AG20443 (cell line): ENCODE data around the gene DDIT4.
A peak's percentile ranks its signal among the peaks of the same experiment; 100 is the strongest.
"Not testable (repeated sequence)": the region's sequence is repeated elsewhere in the genome, so short reads cannot be mapped to it uniquely, and the experiment has no call there.

Experiments used
- DNase-seq: peaks from one replicate; pipeline ENCODE4 v3.0.0; 2012; ENCODE audit warnings: low spot score, mixed read lengths

Gene DDIT4

GRCh38 chr10:72249176-72249862 lies 24.4 kb upstream of the DDIT4 start:
- not testable (repeated sequence) for DNase-seq

DNA sequence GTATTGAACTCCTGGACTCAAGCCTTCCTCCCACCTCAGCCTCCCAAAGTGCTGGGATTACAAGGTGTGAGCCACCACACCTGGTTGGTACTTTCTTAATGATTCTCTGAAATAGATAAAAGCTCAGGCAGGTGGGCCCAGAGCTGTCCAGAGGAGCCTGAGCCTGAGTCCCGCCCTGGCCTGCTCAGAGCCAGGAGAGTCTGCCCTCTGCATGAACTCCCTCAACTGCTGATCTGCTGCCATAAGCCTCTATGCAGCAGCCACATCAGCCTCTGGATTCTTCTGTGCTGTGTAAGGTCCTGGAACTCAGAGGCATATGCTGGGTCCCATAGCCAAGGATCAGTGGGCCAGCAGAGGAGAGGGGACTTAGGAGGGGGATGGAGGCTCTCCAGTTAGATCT lies 23.1 kb upstream of the DDIT4 start:
- peak; percentile 86 for DNase-seq

DNA sequence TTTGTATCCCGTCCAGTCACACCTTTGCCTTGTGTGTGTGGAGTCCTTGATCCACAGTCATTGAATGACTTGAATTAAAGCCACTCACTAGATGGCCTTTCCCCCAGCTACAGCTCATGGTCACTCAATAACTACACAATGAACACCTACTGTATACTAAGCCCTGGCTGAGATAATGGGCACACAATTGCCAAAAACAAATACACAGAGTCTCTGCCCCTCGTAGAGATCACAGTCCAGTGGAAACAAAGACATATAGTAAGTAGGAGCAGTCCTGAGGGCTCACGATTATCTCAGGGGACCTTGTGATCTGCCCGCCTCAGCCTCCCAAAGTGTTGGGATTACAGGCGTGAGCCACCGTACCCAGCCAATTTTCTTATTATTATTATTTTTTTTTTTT lies 22.1 kb upstream of the DDIT4 start:
- no peak for DNase-seq

DNA sequence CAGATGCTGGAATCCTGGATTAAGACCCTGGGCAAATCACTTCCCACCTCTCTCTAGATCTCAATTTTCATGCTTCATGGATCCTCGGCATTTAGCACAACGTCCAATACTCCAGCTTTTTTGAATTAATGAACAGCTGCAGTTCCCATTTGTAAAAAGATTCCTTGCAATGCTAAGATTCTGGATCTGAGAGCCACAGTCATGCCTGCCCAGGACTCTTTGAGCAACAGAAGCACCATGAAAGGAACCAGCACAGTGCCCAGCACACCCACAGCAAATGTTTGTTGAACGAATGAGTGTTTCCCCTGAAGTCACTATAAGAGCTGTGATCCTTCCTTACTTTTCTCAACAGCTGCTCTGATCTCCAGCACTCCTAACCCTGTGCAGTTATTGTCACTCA lies 20.8 kb upstream of the DDIT4 start:
- DNase-seq: no peak

DNA sequence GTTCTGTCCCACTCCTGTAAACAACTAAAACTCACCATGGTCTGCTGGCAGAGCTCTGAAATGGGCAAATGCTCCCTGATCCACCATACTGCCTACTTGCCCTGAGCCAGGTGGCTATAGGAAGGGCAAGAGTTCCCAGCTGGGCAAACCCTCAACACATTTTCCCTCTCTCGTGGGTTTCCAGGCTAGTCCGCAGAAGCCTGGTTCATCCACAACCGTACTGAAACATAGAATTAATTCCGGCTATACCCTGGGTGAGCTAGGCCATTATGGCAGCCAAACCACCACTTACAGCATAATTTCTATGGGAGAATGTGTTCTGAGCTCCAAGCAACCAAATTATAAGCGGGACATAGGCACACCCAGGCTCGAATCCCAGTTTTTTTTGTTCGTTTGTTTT lies 20.1 kb upstream of the DDIT4 start:
- no peak for DNase-seq

- DNase-seq: peak; percentile 92
Observed at GRCh38 chr10:72254813-72255568, 18.7 kb upstream of the DDIT4 start.

DNA sequence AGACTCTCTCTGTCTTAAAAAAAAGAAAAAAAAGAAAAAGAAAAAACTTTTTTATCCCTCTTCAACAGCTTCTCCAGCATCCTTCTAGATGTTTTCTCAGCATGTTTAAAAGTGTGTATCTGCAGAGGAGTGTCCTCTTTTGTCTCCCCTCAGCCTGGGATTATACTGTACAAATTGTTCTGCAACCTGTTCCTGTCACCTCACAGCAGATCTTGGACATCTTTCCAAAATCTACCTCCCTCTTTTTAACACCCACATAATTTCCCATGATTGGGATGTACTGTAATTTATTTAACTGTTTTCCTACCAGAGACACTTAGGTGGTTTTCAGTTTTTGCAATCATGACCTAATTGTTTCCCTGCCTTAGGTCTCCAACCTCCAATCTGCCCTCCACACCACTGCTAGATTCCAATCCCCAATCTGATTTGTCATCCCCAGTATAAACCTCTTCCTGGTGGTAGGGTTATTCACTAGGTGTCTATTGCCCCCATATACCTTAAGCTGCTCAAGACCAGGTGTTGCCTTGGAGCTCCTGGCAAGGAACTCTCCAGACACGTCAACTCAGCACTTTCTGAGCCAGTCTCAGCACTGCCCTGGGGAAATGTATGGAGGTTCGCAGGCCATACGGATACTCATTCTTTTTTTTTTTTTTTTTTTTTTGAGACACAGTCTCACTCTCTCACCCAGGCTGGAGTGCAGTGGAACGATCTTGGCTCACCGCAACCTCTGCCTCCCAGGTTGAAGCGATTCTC lies 17.6 kb upstream of the DDIT4 start:
- no peak for DNase-seq

GRCh38 chr10:72257051-72257892 lies 16.5 kb upstream of the DDIT4 start:
- DNase-seq: no peak

- DNase-seq: no peak
Observed at GRCh38 chr10:72258617-72259016, 15.1 kb upstream of the DDIT4 start.

- DNase-seq: peak; percentile 43
Observed at GRCh38 chr10:72259491-72260238, 14.1 kb upstream of the DDIT4 start.

DNA sequence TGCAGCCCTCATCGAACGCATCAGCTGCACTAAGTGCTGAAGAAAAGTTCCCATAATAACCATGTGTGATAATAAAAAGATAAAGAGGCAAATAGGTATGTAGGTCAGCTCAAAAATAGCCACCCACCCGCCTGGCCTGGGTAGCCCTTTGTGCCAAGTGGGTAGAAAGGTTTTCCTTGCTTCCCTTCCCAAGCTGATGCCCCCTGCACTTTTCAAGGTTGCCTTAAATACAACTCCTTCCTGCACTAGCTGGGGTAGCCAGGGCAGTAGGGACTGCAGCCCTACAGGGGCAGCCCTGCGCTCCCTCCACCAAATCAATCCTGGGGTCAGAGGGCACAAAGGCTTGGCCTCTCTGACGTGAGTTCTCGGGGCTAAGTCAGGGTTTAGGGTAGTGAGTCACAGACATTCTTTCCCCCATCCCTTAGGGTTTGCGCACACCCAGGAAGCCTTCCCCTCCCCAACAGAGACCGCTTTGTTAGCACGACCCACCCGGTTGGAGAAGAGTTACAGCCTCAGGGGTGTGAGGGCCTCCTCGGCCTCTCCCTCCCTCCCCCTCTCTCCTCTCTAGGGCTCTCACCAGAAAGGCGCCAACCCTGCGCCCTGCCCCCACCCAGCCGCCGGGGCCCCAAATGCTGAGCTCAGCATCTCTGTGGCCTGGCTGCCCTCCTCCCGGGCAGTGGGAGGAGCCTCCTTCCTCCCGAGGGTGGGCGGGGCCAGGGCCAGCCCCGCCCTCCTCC lies 13.3 kb upstream of the DDIT4 start:
- DNase-seq: peak; percentile 93

DNA sequence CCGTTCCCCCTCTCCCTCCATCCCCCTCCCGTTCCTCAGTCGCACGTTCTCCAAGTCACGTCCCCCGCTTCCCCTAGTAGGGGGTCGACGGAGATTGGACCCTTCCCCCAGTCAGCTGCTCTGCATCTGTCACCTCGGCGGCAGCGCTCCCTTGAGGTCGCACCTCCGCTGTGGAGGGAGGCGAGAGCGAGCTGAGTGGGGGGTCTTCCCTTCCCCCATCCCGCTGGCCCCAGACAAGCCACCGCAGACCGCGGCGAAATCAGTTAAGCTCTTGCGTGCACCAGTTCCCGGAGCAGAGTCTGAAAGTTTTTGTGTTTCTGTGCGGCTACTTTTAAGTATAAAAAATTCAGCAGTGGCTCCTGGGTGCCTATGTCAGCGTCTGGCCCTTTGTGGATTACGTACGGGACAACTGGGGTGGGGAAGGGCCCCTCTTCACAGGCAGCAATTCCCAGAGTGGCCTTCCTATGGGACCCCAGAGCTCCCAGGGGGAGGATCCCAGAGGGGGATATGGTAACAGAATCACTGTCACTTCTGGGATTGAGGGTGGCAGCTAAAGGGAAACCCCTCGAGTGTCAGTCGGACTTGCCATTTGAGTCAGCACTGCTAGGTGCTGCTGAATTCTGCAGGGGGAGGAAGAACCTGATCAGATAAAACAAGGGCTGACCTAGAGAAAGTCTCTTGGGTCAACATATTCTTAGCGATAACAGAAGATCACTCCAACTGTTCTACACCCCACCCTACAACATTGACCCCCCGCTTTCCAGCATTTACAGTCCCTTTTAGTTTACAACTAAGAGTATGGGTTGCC lies 12.5 kb upstream of the DDIT4 start:
- no peak for DNase-seq

DNA sequence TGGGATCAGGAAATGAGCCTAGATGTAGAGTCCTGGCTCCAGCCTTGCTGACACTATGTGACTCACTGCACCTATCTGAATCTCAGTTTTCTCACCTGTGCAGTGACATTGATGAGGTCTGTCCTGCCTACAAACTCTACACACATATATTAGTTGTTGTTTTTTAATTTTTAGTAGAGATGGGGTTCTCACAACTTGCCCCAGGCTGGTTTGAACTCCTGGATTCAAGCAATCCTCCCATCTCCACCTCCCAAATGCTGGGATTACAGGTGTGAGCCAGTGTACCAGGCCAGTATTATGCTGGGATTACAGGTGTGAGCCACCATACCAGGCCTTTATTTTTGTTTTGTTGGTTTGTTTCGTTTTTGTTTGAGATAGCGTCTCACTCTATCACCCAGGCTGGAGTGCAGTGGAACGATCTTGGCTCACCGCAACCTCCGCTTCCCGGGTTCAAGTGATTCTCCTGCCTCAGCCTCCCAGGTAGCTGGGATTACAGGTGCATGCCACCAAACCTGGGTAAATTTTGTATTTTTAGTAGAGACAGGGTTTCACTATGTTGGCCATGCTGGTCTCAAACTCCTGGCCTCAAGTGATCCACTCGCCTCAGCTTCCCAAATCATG lies 11.8 kb upstream of the DDIT4 start:
- DNase-seq: no peak

GRCh38 chr10:72263613-72264241 lies 10.0 kb upstream of the DDIT4 start:
- no peak for DNase-seq

DNA sequence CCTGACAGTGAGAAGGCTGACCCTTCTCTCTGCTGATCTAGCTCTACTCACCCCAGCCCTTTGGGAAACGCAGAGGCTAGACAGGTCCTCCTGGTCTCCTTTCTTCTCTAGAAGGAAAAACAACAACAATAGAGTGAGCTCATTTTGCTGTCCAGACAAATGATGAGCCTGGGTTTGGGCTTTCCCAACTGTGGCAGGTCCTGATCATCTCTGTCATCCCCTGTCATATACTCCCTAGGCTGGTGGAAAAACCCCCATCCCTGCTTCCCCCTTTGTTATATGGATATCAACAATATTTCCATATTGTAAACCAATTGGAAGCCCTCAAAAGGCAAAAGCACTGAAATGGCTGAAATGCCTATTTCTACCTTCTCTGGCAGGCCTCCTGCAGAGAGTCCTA lies 9.2 kb upstream of the DDIT4 start:
- DNase-seq: no peak

GRCh38 chr10:72265508-72265907 lies 8.2 kb upstream of the DDIT4 start:
- no peak for DNase-seq

DNA sequence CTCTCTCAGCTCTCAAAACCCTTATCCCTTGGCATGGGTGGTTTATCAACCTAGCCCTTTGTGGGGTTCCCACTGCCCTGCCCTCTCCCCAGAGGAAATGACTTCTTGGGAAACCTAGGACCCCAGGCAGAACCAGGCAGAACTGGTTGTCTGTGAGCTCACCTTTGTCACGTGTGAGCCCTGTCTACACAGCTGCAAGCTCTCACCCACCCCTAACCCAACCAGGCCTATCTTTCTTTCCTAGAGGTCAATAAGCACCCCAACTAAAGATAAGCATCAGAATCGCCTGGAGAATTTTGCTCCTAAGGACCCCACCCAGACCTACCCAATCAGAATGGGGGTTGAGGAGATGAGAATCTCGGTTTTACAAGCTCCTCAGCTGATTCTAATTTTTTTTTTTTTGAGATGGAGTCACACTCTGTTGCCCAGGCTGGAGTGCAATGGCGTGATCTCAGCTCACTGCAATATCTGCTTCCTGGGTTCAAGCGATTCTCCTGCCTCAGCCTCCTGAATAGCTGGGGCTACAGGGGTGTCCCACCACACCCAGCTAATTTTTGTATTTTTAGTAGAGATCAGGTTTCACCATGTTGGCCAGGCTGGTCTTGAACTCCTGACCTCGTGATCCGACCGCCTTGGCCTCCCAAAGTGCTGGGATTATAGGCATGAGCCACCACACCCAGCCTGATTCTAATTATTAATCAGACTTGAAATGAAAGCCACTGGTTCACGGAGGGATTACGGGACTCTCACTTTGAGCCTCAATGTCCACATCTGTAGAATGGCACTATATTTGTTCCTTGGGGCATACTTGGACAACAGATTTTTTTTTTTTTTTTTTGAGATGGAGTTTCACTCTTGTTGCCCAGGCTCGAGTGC lies 7.5 kb upstream of the DDIT4 start:
- no peak for DNase-seq

DNA sequence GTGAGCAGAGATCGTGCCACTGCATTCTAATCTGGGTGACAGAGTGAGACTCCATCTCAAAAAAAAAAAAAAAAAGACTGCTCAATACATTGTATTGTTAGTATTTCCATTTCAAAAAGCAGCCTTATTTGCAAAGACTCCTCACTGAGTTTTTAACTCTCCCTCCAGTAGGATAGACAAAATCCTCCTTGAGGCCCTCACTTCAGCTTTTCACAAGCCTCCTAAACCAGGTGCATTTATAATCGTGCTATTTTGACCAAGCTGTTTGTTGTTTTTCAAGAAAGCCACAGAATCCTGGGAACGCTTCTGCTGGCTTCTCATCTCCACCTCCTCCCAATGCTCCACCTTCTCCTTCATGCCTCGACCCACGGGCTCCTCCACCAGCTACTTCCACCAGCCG lies 6.3 kb upstream of the DDIT4 start:
- no peak for DNase-seq
